H9 (cell line): ENCODE measurements around the gene PTPA. TPM values are rescaled to one million over a fixed set of nuclear protein-coding genes. Genes with fewer than 3 reads are reported as not detected.

Source experiments
- DNase-seq: peaks from one replicate; pipeline ENCODE4 v3.0.0-alpha.2; 2017
- H2AFZ ChIP-seq: one replicate; pipeline ENCODE4 v1.6.1; 2013; ENCODE audit warnings: mild to moderate bottlenecking, low read length, control low read depth, moderate library complexity
- H2AK5ac ChIP-seq: 2 replicates; pipeline ENCODE4 v1.6.1; 2013; ENCODE audit warnings: low read length, control low read depth, mixed read lengths; ENCODE audit not compliant: insufficient read length
- H2BK120ac ChIP-seq: one replicate; pipeline ENCODE4 v1.6.1; 2013; ENCODE audit warnings: low read depth, mild to moderate bottlenecking, low read length, control low read depth, inconsistent platforms; ENCODE audit not compliant: poor library complexity, severe bottlenecking
- H2BK12ac ChIP-seq: 2 replicates; pipeline ENCODE4 v1.6.1; 2013; ENCODE audit warnings: low read length, control low read depth, mixed read lengths, low read depth; ENCODE audit not compliant: insufficient read length
- H2BK15ac ChIP-seq: 2 replicates; pipeline ENCODE4 v1.6.1; 2013; ENCODE audit warnings: low read depth, low read length, control low read depth
- H2BK20ac ChIP-seq: one replicate; pipeline ENCODE4 v1.6.1; 2013; ENCODE audit warnings: low read depth, mild to moderate bottlenecking, low read length, control low read depth, inconsistent platforms; ENCODE audit not compliant: poor library complexity, severe bottlenecking
- H2BK5ac ChIP-seq: 2 replicates; pipeline ENCODE4 v1.6.1; 2013; ENCODE audit warnings: low read length, control low read depth, mixed read lengths; ENCODE audit not compliant: insufficient read length
- H3K14ac ChIP-seq: 2 replicates; pipeline ENCODE4 v1.6.1; 2013; ENCODE audit warnings: low read length, control low read depth; ENCODE audit not compliant: insufficient read depth
- H3K18ac ChIP-seq: 2 replicates; pipeline ENCODE4 v1.6.1; 2013; ENCODE audit warnings: low read depth, mild to moderate bottlenecking, mixed read lengths, low read length, control low read depth; ENCODE audit not compliant: insufficient read length
- H3K23ac ChIP-seq: 2 replicates; pipeline ENCODE4 v1.6.1; 2013; ENCODE audit warnings: low read length, control low read depth, mixed read lengths, low read depth; ENCODE audit not compliant: insufficient read length
- H3K23me2 ChIP-seq: 2 replicates; pipeline ENCODE4 v1.6.1; 2013; ENCODE audit warnings: low read depth, mild to moderate bottlenecking, mixed read lengths, low read length, control low read depth; ENCODE audit not compliant: insufficient read length, poor library complexity, severe bottlenecking
- H3K27ac ChIP-seq: 2 replicates; pipeline ENCODE4 v1.5.1; 2013; ENCODE audit warnings: low read length, control low read depth, mixed read lengths, low read depth; ENCODE audit not compliant: insufficient read length
- H3K27me3 ChIP-seq: 2 replicates; pipeline ENCODE4 v1.6.1; 2013; ENCODE audit warnings: low read length, control low read depth, inconsistent platforms; ENCODE audit not compliant: insufficient read depth
- H3K4ac ChIP-seq: 2 replicates; pipeline ENCODE4 v1.6.1; 2013; ENCODE audit warnings: low read depth, mild to moderate bottlenecking, control low read depth, inconsistent platforms, low read length, moderate library complexity
- H3K4me1 ChIP-seq: 2 replicates; pipeline ENCODE4 v1.6.1; 2013; ENCODE audit warnings: low read length, control low read depth, inconsistent platforms; ENCODE audit not compliant: insufficient read depth
- H3K4me2 ChIP-seq: 2 replicates; pipeline ENCODE4 v1.6.1; 2013; ENCODE audit warnings: low read length, control low read depth, mixed read lengths; ENCODE audit not compliant: insufficient read length, insufficient read depth
- H3K56ac ChIP-seq: 2 replicates; pipeline ENCODE4 v1.6.1; 2013; ENCODE audit warnings: low read depth, mild to moderate bottlenecking, mixed read lengths, low read length, control low read depth; ENCODE audit not compliant: insufficient read length
- H3K79me1 ChIP-seq: 2 replicates; pipeline ENCODE4 v1.6.1; 2013; ENCODE audit warnings: low read depth, mild to moderate bottlenecking, moderate library complexity, low read length, control low read depth, inconsistent platforms; ENCODE audit not compliant: insufficient read depth, poor library complexity, severe bottlenecking
- H3K79me2 ChIP-seq: 2 replicates; pipeline ENCODE4 v1.6.1; 2013; ENCODE audit warnings: low read length, control low read depth, inconsistent platforms; ENCODE audit not compliant: insufficient read depth
- H3K9ac ChIP-seq: 2 replicates; pipeline ENCODE4 v1.6.1; 2013; ENCODE audit warnings: low read length, control low read depth, mixed read lengths; ENCODE audit not compliant: insufficient read length; ENCODE audit errors: extremely low read depth
- H3K9me3 ChIP-seq: one replicate; pipeline ENCODE4 v1.6.1; 2013; ENCODE audit warnings: low read depth, low read length, inconsistent platforms; ENCODE audit not compliant: control insufficient read depth
- H3T11ph ChIP-seq: one replicate; pipeline ENCODE4 v1.6.1; 2013; ENCODE audit warnings: mild to moderate bottlenecking, low read length, control low read depth, inconsistent platforms
- H4K20me1 ChIP-seq: one replicate; pipeline ENCODE4 v1.6.1; 2013; ENCODE audit not compliant: control insufficient read depth, insufficient read length, insufficient read depth
- H4K5ac ChIP-seq: 2 replicates; pipeline ENCODE4 v1.6.1; 2013; ENCODE audit warnings: low read depth, mild to moderate bottlenecking, mixed read lengths, low read length, control low read depth; ENCODE audit not compliant: insufficient read length
- H4K8ac ChIP-seq: replicated peaks from 2 replicates; pipeline ENCODE4 v1.6.1; 2013; ENCODE audit warnings: low read length, control low read depth, mixed read lengths, low read depth; ENCODE audit not compliant: insufficient read length
- H4K91ac ChIP-seq: 2 replicates; pipeline ENCODE4 v1.6.1; 2013; ENCODE audit warnings: low read depth, mild to moderate bottlenecking, moderate library complexity, mixed read lengths, low read length, control low read depth; ENCODE audit not compliant: insufficient read length
- H3K27ac Mint-ChIP-seq, 3 experiments: 2 replicates in 2 of 3; 3 replicates in 1 of 3; pipeline ENCODE4 v1.8.0; 2020 to 2021; ENCODE audit warnings: mixed read lengths in 3 of 3, mild to moderate bottlenecking in 1 of 3, moderate library complexity in 1 of 3
- H3K27me3 Mint-ChIP-seq: 2 replicates; pipeline ENCODE4 v1.8.0; 2021; ENCODE audit warnings: low read depth, mild to moderate bottlenecking, moderate library complexity, mixed read lengths
- H3K36me3 Mint-ChIP-seq, 3 experiments: 2 replicates in 2 of 3; 3 replicates in 1 of 3; pipeline ENCODE4 v1.8.0; 2020 to 2021; ENCODE audit warnings: low read depth in 3 of 3, mixed read lengths in 3 of 3; ENCODE audit not compliant: insufficient read depth in 1 of 3
- H3K4me1 Mint-ChIP-seq, 2 experiments: 2 replicates each; pipeline ENCODE4 v1.8.0; 2020; ENCODE audit warnings: mixed read lengths in 2 of 2
- H3K4me3 Mint-ChIP-seq, 2 experiments: 2 replicates in 1 of 2; 3 replicates in 1 of 2; pipeline ENCODE4 v1.8.0; 2020 to 2021; ENCODE audit warnings: mild to moderate bottlenecking in 2 of 2, mixed read lengths in 2 of 2, moderate library complexity in 1 of 2
- H3K9me3 Mint-ChIP-seq, 2 experiments: 2 replicates in 1 of 2; 3 replicates in 1 of 2; pipeline ENCODE4 v1.8.0; 2020; ENCODE audit warnings: mild to moderate bottlenecking in 2 of 2, mixed read lengths in 2 of 2, moderate library complexity in 1 of 2
- WGBS: extraction: QIAGEN DNeasy Blood & Tissue Kit; methylation state at CpG from one replicate; pipeline ENCODE4 v1.1.7; 2013; ENCODE audit warnings: missing lambda C conversion rate, low lambda C conversion rate, mixed read lengths; ENCODE audit not compliant: insufficient read length; ENCODE audit errors: extremely low coverage; 5-methylcytosine and 5-hydroxymethylcytosine counted together
- total RNA-seq: library from RNA; stranded (reverse); gene quantifications from 2 replicates; pipeline ENCODE4 v1.2.1, GENCODE V29; 2021
- TF ChIP-seq, protein P1 (sequence below): fragments of 200-600 bp; sonication (generic); conservative IDR thresholded peaks from 3 replicates; pipeline ENCODE4 v1.8.0; 2021; ENCODE audit warnings: antibody characterized with exemption, mild to moderate bottlenecking

Gene PTPA
- total RNA-seq, 1 experiment from 2014 or later: 145 TPM

GRCh38 chr9:129145841-129146292 lies 34.7 kb downstream of the PTPA start:
- H2BK15ac ChIP-seq: no peak overlapping the region
- no peak overlapping the region for H2AFZ ChIP-seq
- H2BK120ac ChIP-seq: no peak overlapping the region
- no peak overlapping the region for H2BK5ac ChIP-seq
- no peak overlapping the region for H4K91ac ChIP-seq
- H4K20me1 ChIP-seq: no peaks in the 10 kb centered on the region
- no peak overlapping the region for H2BK20ac ChIP-seq
- H3K27me3 Mint-ChIP-seq: peaks cover under 1% of the 10 kb centered on the region; the same call in 1 of the 2 replicates
- no peak overlapping the region for H3K9ac ChIP-seq
- no peaks in the 10 kb centered on the region for H3K79me2 ChIP-seq
- H3K36me3 Mint-ChIP-seq: peaks cover 16 to 43% (median 34%) of the 10 kb centered on the region in 3 experiments; a peak in 6 of 7 replicates
- no peaks in the 10 kb centered on the region for H3K23me2 ChIP-seq
- H3K4me2 ChIP-seq: no peak overlapping the region
- no peaks in the 10 kb centered on the region for H3K9me3 Mint-ChIP-seq
- no peak overlapping the region for H3K27ac ChIP-seq
- TF ChIP-seq, protein P1, sequence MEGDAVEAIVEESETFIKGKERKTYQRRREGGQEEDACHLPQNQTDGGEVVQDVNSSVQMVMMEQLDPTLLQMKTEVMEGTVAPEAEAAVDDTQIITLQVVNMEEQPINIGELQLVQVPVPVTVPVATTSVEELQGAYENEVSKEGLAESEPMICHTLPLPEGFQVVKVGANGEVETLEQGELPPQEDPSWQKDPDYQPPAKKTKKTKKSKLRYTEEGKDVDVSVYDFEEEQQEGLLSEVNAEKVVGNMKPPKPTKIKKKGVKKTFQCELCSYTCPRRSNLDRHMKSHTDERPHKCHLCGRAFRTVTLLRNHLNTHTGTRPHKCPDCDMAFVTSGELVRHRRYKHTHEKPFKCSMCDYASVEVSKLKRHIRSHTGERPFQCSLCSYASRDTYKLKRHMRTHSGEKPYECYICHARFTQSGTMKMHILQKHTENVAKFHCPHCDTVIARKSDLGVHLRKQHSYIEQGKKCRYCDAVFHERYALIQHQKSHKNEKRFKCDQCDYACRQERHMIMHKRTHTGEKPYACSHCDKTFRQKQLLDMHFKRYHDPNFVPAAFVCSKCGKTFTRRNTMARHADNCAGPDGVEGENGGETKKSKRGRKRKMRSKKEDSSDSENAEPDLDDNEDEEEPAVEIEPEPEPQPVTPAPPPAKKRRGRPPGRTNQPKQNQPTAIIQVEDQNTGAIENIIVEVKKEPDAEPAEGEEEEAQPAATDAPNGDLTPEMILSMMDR: no peak
- peaks cover 11% of the 10 kb centered on the region; the same call in 1 of the 2 replicates for H3K4me1 ChIP-seq
- peak overlapping the region; percentile 83 to 90 (median 90); a peak in 6 of 7 replicates for H3K27ac Mint-ChIP-seq
- H4K5ac ChIP-seq: no peak overlapping the region
- H3K4me1 Mint-ChIP-seq: peaks cover 36 to 55% of the 10 kb centered on the region in 2 experiments
- no peak overlapping the region for H2BK12ac ChIP-seq
- peak overlapping the region; percentile 59 for H3K18ac ChIP-seq
- no peak overlapping the region for H3K56ac ChIP-seq
- no peaks in the 10 kb centered on the region for H3K79me1 ChIP-seq
- no peak overlapping the region for H3K4ac ChIP-seq
- H3T11ph ChIP-seq: no peak overlapping the region
- WGBS: no CpG with 5 or more reads among the region's 7 CpGs
- no peak overlapping the region for H3K4me3 Mint-ChIP-seq
- no peaks in the 10 kb centered on the region for H3K27me3 ChIP-seq
- DNase-seq: peak; percentile 74
- H2AK5ac ChIP-seq: no peak overlapping the region
- H3K23ac ChIP-seq: no peak overlapping the region
- no peaks in the 10 kb centered on the region for H3K9me3 ChIP-seq
- no peak overlapping the region for H4K8ac ChIP-seq
- peak overlapping the region; percentile 38; the same call in 1 of the 2 replicates for H3K14ac ChIP-seq
